GM19099 (cell line): ENCODE data around the gene DHRS2.

Experiments
- POLR2A ChIP-seq: IDR thresholded peaks from 3 replicates; pipeline ENCODE4 v1.6.1; 2011; ENCODE audit warnings: low read depth; ENCODE audit not compliant: insufficient read length; ENCODE audit errors: extremely low read depth

The DHRS2 gene

DNA sequence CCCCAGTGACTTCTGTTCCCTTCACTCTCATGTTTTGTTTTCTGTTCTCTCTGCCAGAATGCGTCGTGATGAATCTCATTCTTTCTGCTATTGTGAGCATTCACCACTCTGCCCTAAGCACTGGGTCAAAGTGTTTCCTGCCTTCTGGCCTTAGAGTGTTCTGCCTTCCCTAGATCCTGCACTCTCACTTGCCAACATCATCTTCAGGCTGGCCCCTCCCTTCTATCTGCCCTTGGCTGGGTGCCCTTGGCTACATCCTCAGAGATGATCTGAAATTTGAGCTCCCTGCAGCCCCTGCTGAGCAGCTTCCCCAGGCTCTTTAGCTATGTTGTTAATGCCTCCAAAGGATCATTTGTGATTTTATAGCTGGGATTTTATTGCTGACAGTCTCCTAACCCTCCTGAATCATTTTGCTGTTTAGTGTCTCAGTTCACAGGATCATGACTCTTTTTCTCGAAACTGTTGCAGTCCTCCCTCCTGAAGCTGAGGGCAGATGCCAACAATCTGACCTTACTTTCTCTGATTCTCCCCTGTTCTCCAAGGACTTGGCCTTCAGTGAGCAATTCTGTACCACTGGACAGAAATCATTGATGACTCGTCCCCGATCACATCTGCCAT, 4.5 kb downstream of the DHRS2 start:
- TF ChIP-seq POLR2A = no peak

DNA sequence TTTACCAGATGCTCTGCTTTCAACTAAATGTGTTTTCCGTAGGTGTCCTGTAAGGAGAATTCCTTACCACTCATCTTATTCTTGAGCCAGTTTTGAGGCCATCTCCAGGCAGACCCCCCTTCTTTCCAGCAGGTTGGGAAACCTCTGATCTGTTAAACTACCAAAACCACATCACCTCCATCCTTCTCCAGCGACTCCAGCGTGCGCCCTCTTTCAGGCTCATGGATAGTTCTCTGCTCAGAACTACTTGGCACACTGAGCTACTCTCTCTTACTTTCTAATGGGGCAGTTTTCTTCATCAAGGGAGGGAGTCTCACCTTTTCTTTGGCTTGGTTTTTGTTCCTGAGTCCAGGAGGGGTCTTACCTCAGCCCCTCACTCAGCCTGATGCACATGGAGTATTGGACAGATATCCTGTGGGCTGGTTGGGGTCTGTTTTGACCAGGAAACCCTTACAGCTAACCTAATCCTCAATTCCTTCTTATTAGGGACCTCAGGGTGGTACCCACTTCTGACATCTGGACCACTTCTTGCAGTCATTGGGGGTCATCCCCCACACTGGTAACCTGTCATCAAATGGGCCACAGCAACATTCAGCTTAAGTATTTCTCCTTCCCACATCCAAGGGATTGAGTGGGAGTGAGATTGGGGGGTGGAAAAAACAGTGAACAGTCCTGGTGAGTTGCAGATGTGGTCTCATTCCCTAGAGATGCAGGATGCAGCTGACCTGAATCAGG, 5.2 kb downstream of the DHRS2 start:
- no peak for TF ChIP-seq POLR2A

DNA sequence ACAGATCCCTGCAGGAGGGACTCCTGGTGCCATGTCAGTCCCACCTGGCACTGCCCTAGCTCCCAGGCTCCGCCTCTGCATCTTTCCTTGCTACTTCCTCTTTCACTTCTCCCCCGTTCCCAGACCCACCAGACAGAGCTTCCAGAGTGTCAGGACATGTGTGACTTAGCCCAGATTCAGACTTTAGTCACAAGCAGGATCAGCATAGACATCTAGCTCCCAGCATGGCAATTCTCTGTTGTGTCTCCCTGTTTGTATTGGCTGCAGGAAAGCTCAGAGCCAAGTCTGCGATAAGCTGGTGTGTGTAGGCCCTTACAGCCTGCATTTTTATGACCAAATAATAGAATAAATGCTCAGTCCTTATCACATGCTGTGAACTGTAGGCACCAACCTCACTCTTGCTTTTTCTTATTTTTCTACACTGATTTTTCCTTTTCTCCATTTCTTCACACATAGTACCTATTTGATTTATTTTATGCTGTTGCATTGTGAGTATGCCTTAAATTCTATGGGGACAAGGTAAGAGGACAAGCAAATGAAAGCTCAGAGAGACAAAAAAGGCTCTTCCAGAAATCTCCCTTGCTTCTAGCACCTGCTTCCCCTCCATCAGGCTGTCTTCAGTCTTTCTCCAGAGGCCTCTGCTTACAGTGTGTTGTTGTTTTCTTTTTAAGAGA, 5.9 kb downstream of the DHRS2 start:
- no peak for TF ChIP-seq POLR2A

DNA sequence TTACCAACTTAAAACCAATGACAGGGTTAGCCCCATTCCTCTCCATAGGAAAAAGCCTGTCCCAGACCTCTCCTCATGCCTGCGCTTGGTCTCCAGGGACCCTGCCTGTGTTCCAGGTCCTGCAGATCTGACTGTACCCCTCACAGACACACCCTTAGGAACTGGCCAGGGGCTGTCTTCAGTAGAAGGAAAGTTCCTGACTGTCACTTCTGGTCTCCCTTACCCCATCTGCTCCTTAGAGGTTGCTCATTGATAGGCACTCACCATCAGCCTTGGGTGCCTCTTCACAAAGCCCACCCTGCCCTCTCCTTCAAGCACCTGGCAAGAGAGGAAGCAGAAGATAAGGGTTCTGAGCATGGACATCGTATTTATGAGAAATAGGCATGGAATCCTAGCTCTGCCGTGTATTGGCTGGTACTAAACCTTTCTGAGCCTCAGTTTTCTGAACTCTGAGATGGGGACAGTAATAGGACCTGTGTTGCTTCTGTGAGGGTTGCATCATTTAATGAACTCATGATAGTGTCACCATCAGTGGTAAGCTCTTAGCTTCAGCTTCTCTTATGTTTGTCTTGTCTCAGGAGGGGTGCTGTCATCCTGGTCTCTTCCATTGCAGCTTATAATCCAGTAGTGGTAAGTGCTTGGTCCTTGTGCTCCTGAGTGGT, 7.5 kb downstream of the DHRS2 start:
- no peak for TF ChIP-seq POLR2A

DNA sequence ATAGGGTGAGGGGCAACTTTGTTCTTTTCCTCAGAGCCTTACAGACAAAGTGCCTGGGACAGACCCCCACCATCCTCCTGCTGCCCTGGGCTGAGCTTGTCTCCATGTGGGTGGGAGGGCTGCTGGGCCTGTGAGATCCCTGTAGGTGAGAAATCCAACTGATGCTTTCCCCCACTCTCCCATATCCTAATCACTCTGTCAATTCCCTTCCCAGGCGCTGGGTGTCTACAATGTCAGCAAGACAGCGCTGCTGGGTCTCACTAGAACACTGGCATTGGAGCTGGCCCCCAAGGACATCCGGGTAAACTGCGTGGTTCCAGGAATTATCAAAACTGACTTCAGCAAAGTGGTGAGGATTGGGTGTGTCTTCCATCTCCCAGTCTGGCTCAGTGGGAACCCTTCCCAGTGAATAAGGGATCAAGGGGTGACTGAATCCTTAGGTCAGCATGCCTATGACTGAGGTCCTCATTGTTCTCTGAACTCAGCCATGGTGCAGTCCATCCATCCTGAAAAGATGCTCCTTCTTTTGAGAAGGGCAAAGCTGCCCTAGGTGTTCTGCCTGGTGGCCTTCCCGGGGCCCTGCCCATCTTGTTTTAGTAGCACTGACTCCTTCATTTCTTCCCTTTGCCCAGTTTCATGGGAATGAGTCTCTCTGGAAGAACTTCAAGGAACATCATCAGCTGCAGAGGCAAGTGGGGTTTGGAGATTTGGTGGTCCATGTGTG, 8.2 kb downstream of the DHRS2 start:
- TF ChIP-seq POLR2A = no peak

DNA sequence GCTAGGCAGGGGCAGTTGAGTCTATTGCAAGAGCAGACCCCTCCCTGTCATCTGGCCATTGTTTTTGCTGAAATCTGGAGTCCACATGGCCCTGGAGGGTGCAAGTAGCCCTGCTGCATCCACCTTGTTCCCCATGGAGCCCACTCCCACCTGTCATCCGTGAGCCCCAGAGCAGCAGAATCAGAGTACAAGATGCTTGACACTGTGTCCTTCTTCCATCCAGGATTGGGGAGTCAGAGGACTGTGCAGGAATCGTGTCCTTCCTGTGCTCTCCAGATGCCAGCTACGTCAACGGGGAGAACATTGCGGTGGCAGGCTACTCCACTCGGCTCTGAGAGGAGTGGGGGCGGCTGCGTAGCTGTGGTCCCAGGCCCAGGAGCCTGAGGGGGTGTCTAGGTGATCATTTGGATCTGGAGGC, 8.8 kb downstream of the DHRS2 start:
- TF ChIP-seq POLR2A = no peak

DNA sequence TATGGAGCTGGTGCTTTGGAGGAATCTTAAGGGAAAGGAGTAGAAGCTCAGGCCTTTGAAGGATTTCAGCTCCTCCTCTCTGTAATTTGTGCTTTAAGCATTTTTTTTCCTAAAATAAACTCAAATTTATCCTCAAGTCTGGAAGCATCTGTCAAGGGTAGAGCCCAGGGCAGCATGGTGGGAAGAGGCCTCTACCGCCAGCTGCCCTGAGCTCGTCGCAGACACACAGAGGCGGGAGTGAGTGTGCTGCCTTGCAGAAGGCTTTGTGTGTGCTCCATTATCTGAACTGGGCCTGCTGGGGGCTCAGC, 9.3 kb downstream of the DHRS2 start:
- TF ChIP-seq POLR2A = no peak

DNA sequence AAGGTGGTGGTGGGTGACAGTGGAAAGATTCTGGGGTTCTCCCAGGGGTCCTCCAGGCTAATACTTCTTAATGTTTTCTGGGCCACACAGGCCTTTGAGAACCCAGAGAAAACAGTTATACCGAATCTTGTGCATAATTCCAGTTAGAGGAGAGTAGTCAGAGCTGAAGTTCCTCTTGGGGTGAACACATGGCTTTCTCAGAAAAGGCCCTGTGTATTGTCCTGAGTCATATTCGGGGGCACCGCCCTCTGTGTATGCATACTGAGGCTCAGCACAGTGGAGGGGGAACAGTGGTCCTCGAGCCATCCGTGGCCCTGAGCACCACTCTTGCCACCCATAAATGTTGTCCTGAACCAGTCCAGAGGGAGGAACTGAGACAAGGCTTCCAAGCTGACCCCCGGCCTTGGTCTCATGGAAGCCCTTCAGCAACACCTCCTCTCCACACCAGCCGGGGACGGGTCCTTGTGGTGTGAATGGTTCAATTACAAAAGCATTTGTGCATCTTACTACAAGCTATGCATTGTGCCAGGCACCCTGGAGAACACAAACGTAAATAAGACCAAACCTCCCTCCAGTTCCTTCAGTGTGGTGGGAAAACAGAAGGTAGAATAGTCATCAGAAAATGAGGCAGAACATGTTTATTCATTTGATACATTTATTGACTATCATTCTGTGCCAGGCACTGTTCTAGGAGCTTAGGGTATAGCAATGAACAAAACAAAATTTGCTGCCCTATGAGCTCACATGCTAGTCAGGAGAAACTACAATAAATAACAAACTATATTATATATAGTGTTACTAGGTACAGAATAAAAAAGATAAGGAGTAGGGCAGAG, 9.9 kb downstream of the DHRS2 start:
- TF ChIP-seq POLR2A = no peak

DNA sequence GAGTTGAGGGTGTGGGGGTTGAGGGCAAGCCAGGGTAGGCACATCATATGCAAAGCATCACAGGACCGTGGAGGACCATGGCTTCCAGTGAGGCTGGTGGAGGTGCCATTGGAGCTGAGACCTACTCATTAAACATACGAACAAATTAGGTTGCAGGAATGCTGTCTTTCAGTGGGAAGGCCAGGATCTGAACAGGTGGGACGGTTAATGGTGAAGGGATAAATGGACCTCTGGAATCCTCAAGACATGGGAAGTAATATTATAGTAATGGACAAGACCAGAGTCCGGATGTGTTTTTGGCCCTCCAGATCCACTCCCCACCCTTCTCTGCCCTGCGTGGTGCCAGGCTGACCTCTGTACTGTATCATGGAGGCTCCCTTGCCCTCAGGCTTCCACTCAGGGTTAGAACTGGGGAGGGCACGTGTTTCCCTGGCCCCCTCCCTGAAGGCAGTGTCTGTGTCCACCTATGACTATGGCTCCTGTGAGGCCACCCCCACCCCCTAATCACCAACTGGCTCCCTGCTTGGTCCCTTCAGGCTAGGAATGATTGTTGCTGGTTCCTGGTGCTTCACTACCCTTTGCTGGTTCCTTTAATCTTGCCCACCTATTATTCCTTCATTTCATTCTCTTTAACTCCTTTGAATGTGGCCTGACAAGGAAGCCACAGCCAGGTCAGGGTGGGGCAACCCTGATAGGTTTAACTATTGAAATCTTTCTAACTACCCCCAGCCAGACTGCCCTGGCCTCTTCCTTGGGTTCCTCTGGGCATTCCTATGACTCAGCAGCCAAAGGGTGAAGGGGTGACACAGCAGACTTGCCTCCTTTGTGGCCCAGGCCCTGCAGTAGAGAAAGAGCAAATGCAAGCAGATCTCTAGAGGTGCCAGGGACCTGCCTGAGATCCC, 10.7 kb downstream of the DHRS2 start:
- TF ChIP-seq POLR2A = no peak

DNA sequence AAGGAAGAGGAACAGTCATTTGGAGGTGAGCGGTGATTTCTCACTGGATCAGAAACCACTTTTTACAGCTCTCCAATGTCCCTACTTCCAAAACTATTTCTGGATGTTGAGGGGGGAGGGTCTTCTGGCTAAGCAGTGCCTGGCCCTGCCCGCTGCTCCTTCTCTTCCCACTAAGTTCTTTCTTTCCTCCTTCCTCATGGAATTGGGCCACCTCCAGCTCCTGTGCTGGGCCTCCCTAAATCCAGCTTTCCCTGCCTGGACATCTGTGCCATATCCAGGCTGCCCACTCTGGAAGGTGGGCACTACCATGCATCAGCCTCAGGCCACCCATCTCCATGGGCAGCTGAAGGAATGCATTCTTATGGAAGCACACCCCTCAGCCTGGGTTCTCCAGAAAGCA, 11.5 kb downstream of the DHRS2 start:
- no peak for TF ChIP-seq POLR2A

DNA sequence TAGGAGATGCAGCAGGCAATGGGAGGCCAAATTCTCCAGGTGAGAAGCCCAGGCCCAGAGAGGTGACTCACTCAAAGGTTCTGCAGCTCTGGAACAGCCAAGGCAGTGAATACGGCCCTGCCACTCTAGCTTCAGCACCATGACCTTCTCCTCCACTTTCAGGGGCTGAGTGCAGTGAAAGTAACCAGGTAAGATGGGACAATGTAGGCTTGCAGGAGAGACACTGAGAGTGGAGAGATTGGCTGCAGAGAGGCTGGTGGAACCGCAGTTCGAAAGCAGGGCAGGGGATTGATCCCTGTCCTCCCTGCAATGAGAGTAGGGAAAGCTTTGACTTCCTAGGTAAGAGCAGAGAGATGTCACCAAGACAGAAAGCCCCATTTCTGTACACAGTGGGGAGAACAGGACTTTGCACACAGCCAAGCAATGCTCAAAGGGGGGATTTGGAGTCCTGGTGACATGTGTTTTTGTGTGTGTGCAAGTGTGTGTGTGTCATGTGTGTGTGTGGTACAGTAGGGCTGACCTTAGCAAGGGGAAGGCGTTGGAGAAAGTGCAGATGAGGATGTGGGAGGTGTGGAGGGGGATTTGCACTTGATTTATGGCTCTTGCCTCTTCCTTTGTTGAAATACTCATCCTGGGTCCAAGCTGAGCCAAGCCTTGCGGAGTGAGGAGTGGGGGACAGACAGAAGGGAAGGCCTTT, 12.7 kb downstream of the DHRS2 start:
- TF ChIP-seq POLR2A = no peak

DNA sequence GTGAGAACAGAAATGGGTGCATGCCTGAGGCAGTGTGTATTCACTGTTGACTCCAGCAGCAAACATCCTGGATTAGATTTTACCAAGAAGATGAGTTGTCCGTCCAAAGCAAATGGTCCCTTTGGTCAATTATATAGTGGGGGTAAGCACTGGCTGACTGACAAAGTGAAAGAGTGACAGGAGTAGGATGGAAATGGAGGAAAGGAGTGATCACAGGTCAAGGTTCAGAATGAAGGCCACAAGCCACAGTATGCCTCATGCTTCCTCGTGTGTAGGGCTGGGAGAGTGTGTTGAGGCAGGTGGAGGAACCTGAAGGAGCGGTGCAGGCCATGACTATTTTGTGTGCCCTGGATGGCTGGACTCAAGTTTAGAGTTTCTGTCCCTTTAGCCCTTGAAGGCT, 14.3 kb downstream of the DHRS2 start:
- TF ChIP-seq POLR2A = no peak

DNA sequence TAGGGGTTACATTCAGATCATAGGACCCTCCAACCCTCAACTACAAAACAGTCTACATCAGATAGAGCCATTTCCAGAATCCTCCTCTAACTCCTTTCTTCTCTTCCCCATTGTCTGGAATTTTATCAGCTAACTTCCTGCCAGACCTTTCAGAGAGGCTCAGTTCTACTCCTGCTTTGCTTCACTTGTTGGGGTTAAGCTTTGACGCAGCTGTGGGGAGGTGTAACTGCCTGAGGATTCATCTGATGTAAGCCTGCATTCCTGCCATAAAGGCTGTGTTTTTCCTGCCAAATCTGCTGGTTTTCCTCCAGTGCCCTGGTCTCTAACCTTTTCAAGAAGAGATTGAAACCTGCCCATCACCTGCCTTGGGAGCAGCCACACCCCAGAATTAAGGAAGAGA, 16.9 kb downstream of the DHRS2 start:
- no peak for TF ChIP-seq POLR2A
